Body of pancreas (tissue), 4 donors: ENCODE measurements around the gene OSBP2.

ENCODE experiments used
- POLR2A ChIP-seq, 3 donors: fragments of 450-650 bp; IDR thresholded peaks; one replicate each; pipeline ENCODE4 v1.6.1; 2016; ENCODE audit warnings: antibody characterized with exemption in 3 of 3, mild to moderate bottlenecking in 2 of 3
- TF ChIP-seq, protein P1 (sequence below), 7 experiments: fragments of 450-650 bp in 4 of 7; fragments of 200-600 bp in 3 of 7; sonication (generic) in 3 of 7; IDR thresholded peaks; one replicate each; pipeline ENCODE4 v1.5.1; 2016 to 2019; ENCODE audit warnings: antibody characterized with exemption in 7 of 7

- TF ChIP-seq, protein P1, sequence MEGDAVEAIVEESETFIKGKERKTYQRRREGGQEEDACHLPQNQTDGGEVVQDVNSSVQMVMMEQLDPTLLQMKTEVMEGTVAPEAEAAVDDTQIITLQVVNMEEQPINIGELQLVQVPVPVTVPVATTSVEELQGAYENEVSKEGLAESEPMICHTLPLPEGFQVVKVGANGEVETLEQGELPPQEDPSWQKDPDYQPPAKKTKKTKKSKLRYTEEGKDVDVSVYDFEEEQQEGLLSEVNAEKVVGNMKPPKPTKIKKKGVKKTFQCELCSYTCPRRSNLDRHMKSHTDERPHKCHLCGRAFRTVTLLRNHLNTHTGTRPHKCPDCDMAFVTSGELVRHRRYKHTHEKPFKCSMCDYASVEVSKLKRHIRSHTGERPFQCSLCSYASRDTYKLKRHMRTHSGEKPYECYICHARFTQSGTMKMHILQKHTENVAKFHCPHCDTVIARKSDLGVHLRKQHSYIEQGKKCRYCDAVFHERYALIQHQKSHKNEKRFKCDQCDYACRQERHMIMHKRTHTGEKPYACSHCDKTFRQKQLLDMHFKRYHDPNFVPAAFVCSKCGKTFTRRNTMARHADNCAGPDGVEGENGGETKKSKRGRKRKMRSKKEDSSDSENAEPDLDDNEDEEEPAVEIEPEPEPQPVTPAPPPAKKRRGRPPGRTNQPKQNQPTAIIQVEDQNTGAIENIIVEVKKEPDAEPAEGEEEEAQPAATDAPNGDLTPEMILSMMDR (IDR thresholded peaks at IDR 0.05) = no peak
- no peak for TF ChIP-seq POLR2A (IDR thresholded peaks at IDR 0.05)
Observed at GRCh38 chr22:30832407-30832987, 137.8 kb downstream of the OSBP2 start.
